Measurements from ENCODE around the gene SLIT1.

- TF ChIP-seq POLR2A (IDR thresholded peaks at IDR 0.05; ENCODE audit: control extremely low read depth in 1 of 2, low read depth in 2 of 2, low read length in 2 of 2) (no peak), POLR2AphosphoS5 (IDR thresholded peaks at IDR 0.05; ENCODE audit: low read depth, low read length) (no peak), CTCF (IDR thresholded peaks at IDR 0.05; ENCODE audit: control extremely low read depth in 1 of 3, insufficient read depth in 1 of 3, low read depth in 1 of 3, low read length in 3 of 3) (no peak)
Observed at GRCh38 chr10:97059872-97060205, 125.9 kb downstream of the SLIT1 start.

All from H1 (cell line).